HG03460 (cell line): Measurements from ENCODE around the gene RHOF.
A peak's percentile ranks its signal among the peaks of the same experiment; 100 is the strongest.
"Not testable (repeated sequence)": the region's sequence is repeated elsewhere in the genome, so short reads cannot be mapped to it uniquely, and the experiment has no call there.

ENCODE experiments used
- ATAC-seq: cut with Tn5 transposase; IDR thresholded peaks from one replicate; pipeline ENCODE4 v1.9.1; 2021; ENCODE audit not compliant: unreplicated experiment

RHOF gene

GRCh38 chr12:121793838-121794533, 498 bp upstream of the RHOF start:
- peak; percentile 37 for ATAC-seq

GRCh38 chr12:121792607-121793439, 665 bp downstream of the RHOF start:
- no peak for ATAC-seq

- no peak for ATAC-seq
Observed at GRCh38 chr12:121791671-121792551, 1.6 kb downstream of the RHOF start.

- ATAC-seq, result not testable (repeated sequence)
Observed at GRCh38 chr12:121790785-121791184, 2.7 kb downstream of the RHOF start.

- ATAC-seq, result peak; percentile 42
Observed at GRCh38 chr12:121789800-121790728, 3.4 kb downstream of the RHOF start.

- ATAC-seq, result no peak
Observed at GRCh38 chr12:121789233-121789781, 4.2 kb downstream of the RHOF start.

- no peak for ATAC-seq
Observed at GRCh38 chr12:121788176-121788818, 5.2 kb downstream of the RHOF start.

- ATAC-seq, result no peak
Observed at GRCh38 chr12:121787063-121788025, 6.1 kb downstream of the RHOF start.

GRCh38 chr12:121786440-121786825, 7.1 kb downstream of the RHOF start:
- no peak for ATAC-seq

GRCh38 chr12:121784460-121784859, 9.0 kb downstream of the RHOF start:
- ATAC-seq, result no peak

GRCh38 chr12:121783766-121784165, 9.7 kb downstream of the RHOF start:
- ATAC-seq, result no peak

GRCh38 chr12:121781998-121782979, 11.2 kb downstream of the RHOF start:
- peak; percentile 55 for ATAC-seq

GRCh38 chr12:121781484-121781997, 11.9 kb downstream of the RHOF start:
- peak; percentile 25 for ATAC-seq

GRCh38 chr12:121780429-121780828, 13.1 kb downstream of the RHOF start:
- ATAC-seq, result no peak

- ATAC-seq, result no peak
Observed at GRCh38 chr12:121779422-121779895, 14.0 kb downstream of the RHOF start.

- ATAC-seq, result no peak
Observed at GRCh38 chr12:121778567-121779421, 14.7 kb downstream of the RHOF start.
